Measurements from ENCODE around the gene KIF20B. TPM values are rescaled to one million over a fixed set of nuclear protein-coding genes. Genes with fewer than 3 reads are reported as not detected.

The KIF20B gene
- polyA plus RNA-seq, 1 experiment: 4.5 TPM

DNA sequence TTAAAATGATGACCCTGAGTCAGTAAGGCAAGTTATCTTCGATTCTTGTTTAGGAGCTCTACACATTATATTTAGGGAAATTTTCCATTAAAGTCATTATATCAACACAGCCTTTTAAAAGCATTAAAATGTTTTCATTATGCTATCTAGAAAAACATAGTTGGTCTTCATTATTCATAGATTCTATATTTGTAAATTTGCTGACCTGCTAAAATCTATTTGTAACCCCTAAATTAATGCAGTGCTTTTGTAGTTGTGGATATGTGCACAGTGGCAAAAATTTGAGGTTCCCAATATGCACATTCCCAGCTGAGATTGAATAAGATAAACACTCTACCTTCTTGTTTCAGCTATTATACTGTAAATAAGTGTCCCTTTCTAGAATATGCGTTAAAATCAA lies 81.1 kb downstream of the KIF20B start:
- POLR2A ChIA-PET: no interaction called here
- CTCF ChIA-PET: interaction anchor here (2.1 kb wide), 1 partner anchor 11 kb away, joined by 10 read pairs; no protein-coding TSS in a partner anchor

DNA sequence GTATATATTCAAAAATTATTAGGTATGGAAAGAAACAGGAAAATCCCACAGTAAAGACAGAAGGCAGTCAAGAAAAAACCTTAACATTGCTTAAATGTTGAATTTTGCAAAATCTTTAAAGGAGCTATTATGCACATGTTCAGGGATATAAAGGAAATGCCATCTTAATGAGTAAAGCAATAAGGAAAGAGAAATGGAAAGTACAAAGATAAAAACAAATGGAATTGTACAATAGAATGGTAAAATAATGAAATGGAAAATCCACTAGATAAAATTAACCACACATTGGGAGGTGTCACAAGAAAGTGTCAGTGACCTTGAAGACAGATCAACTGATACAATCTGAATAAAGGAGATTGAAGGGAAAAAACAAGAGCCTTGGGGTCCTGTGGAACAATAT lies 82.0 kb downstream of the KIF20B start:
- TF ChIP-seq, protein P1, sequence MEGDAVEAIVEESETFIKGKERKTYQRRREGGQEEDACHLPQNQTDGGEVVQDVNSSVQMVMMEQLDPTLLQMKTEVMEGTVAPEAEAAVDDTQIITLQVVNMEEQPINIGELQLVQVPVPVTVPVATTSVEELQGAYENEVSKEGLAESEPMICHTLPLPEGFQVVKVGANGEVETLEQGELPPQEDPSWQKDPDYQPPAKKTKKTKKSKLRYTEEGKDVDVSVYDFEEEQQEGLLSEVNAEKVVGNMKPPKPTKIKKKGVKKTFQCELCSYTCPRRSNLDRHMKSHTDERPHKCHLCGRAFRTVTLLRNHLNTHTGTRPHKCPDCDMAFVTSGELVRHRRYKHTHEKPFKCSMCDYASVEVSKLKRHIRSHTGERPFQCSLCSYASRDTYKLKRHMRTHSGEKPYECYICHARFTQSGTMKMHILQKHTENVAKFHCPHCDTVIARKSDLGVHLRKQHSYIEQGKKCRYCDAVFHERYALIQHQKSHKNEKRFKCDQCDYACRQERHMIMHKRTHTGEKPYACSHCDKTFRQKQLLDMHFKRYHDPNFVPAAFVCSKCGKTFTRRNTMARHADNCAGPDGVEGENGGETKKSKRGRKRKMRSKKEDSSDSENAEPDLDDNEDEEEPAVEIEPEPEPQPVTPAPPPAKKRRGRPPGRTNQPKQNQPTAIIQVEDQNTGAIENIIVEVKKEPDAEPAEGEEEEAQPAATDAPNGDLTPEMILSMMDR (IDR thresholded peaks at IDR 0.05; ENCODE audit: low read depth, low read length): no peak
- POLR2A ChIA-PET: no interaction called here
- Histone ChIP-seq H3K9me3 (ENCODE audit: control insufficient read depth, insufficient read depth, low read length) (no peaks in the 10 kb centered on the region), H3K27ac (ENCODE audit: low read depth, low read length) (no peak overlapping the region), H3K4me3 (ENCODE audit: low read depth, low read length) (no peak overlapping the region), H3K27me3 (ENCODE audit: control insufficient read depth, insufficient read depth, low read length) (no peaks in the 10 kb centered on the region)
- CTCF ChIA-PET: interaction anchor here (2.1 kb wide), 1 partner anchor 10 kb away, joined by 10 read pairs; no protein-coding TSS in a partner anchor
- no peak for DNase-seq (ENCODE audit: low read depth, low spot score)

More for the DNA sequence above, 81.1 kb downstream of the KIF20B start:
- no peak overlapping the region for H3K4me3 ChIP-seq (ENCODE audit: low read depth, low read length)
- no peak overlapping the region for H3K27ac ChIP-seq (ENCODE audit: low read depth, low read length)
- no peaks in the 10 kb centered on the region for H3K27me3 ChIP-seq (ENCODE audit: control insufficient read depth, insufficient read depth, low read length)
- H3K9me3 ChIP-seq (ENCODE audit: control insufficient read depth, insufficient read depth, low read length): no peaks in the 10 kb centered on the region
- no peak for DNase-seq (ENCODE audit: low read depth, low spot score)
- TF ChIP-seq, protein P1 (IDR thresholded peaks at IDR 0.05; ENCODE audit: low read depth, low read length): no peak

DNA sequence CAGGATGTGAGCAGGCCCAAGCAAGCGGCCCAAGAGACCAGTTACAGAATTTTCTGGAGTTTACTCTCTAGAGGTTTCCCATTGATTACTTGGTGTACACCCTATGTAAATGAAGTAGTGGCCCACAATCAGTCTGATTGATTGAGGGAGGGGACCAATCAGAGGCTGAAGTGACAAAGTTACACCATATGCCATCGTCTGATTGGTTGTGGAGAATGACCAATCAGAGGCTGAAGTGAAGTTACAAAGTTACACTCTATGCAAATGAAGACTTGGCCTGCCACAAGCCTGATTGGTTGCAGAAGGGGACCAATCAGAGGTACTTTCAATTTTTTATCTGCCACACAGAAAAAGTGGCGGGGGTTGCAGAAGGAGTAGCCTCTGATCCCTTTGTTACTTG lies 83.7 kb downstream of the KIF20B start:
- no peak for DNase-seq (ENCODE audit: low read depth, low spot score)
- no peaks in the 10 kb centered on the region for H3K27me3 ChIP-seq (ENCODE audit: control insufficient read depth, insufficient read depth, low read length)
- H3K4me3 ChIP-seq (ENCODE audit: low read depth, low read length): no peak overlapping the region
- ChIA-PET CTCF (no interaction called here), POLR2A (no interaction called here)
- no peaks in the 10 kb centered on the region for H3K9me3 ChIP-seq (ENCODE audit: control insufficient read depth, insufficient read depth, low read length)
- TF ChIP-seq, protein P1 (IDR thresholded peaks at IDR 0.05; ENCODE audit: low read depth, low read length): no peak
- no peak overlapping the region for H3K27ac ChIP-seq (ENCODE audit: low read depth, low read length)

DNA sequence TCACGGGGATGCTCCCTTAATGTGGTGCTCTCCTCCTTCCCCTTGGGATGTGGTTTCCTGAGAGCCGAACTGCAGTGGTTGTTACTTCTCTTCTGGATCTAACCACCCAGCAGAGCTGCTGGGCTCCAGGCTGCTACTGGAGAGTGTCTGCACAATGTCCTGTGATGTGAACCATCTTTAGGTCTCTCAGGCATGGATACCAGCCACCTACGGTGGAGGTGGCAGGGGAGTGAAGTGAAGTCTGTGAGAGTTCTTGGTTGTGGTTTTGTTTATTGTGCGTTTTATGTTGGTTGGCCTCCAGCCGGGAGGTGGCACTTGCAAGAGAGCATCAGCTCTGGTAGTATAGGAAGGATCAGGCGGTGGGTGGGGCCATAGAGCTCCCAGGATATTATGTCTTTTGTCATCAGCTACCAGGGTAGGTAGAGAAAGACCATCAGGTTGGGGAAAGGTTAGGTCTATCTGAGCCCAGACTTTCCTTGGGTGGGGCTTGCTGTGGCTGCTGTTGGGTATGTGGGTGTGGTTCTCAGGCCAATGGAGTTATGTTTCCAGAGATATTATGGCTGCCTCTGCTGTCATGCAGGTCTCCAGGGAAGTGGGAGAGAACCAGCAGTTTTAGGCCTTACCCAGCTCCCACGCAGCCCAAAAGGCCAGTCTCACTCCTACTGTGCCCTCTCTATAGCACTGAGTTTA lies 87.9 kb downstream of the KIF20B start:
- Histone ChIP-seq H3K4me3 (ENCODE audit: low read depth, low read length) (no peak overlapping the region), H3K9me3 (ENCODE audit: control insufficient read depth, insufficient read depth, low read length) (no peaks in the 10 kb centered on the region), H3K27me3 (ENCODE audit: control insufficient read depth, insufficient read depth, low read length) (no peaks in the 10 kb centered on the region), H3K27ac (ENCODE audit: low read depth, low read length) (no peak overlapping the region)
- DNase-seq (ENCODE audit: low read depth, low spot score): no peak
- CTCF ChIA-PET: no interaction called here
- TF ChIP-seq, protein P1 (IDR thresholded peaks at IDR 0.05; ENCODE audit: low read depth, low read length): no peak
- POLR2A ChIA-PET: no interaction called here

DNA sequence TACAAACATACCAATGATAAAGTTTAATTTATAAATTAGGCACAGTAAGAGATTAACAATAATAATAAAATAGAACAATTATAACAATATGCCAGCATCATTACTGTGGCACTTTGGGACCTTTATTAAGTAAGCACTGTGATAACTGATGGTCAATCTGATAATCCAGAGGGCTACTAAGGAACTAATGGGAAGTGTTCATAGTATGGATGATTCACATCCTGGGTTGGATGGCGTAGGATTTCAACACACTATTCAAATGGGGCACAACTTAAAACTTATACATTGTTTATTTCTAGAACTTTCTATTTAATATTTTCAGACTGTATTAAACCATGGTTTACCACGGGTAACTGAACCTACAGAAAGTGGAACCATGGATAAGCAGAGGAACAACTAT lies 90.8 kb downstream of the KIF20B start:
- no peak for DNase-seq (ENCODE audit: low read depth, low spot score)
- CTCF ChIA-PET: interaction anchor here (0.8 to 3.0 kb wide), 6 partner anchors 360 to 1071 kb away, joined by 3 to 14 read pairs (median 8); no protein-coding TSS in a partner anchor
- TF ChIP-seq, protein P1 (IDR thresholded peaks at IDR 0.05; ENCODE audit: low read depth, low read length): no peak
- H3K9me3 ChIP-seq (ENCODE audit: control insufficient read depth, insufficient read depth, low read length): no peaks in the 10 kb centered on the region
- no peak overlapping the region for H3K4me3 ChIP-seq (ENCODE audit: low read depth, low read length)
- no peaks in the 10 kb centered on the region for H3K27me3 ChIP-seq (ENCODE audit: control insufficient read depth, insufficient read depth, low read length)
- H3K27ac ChIP-seq (ENCODE audit: low read depth, low read length): no peak overlapping the region
- POLR2A ChIA-PET: no interaction called here
